Omental fat pad (tissue), 4 donors: ENCODE data around the gene DAZAP1. TPM values are rescaled to one million over a fixed set of nuclear protein-coding genes. Genes with fewer than 3 reads are reported as not detected.

Experiments
- ATAC-seq: fragments of 150-250 bp; one replicate; pipeline ENCODE4 v1.9.1; 2016; ENCODE audit warnings: mild to moderate bottlenecking, moderate library complexity; ENCODE audit not compliant: low FRiP score
- DNase-seq: peaks from one replicate; pipeline ENCODE4 v3.0.0-alpha.2; 2019; ENCODE audit warnings: low spot score
- CTCF ChIP-seq, 3 donors: fragments of 450-650 bp; IDR thresholded peaks; one replicate each; pipeline ENCODE4 v1.5.1; 2016 to 2017; ENCODE audit warnings: antibody characterized with exemption in 3 of 3, mild to moderate bottlenecking in 3 of 3, moderate library complexity in 2 of 3
- total RNA-seq, 4 donors: library from RNA; depleted of rRNA; stranded (reverse); fragments of >200 nt; gene quantifications; one replicate each; pipeline ENCODE4 v1.1.0, GENCODE V29; 2016

Gene DAZAP1
- total RNA-seq, 4 donors from 2014 or later: 47.3 to 55.7 (median 51.1) TPM

- ATAC-seq (no peak), DNase-seq (no peak)
- TF ChIP-seq CTCF (IDR thresholded peaks at IDR 0.05): no peak
Observed at GRCh38 chr19:1455002-1455335, 47.6 kb downstream of the DAZAP1 start.

GRCh38 chr19:1455336-1456120 is 48.1 kb downstream of the DAZAP1 start:
- no peak for TF ChIP-seq CTCF (IDR thresholded peaks at IDR 0.05)
- ATAC-seq (no peak), DNase-seq (no peak)

- TF ChIP-seq CTCF (IDR thresholded peaks at IDR 0.05): no peak
- ATAC-seq (no peak), DNase-seq (no peak)
Observed at GRCh38 chr19:1456121-1456900, 48.9 kb downstream of the DAZAP1 start.

GRCh38 chr19:1457031-1457739 is 49.8 kb downstream of the DAZAP1 start:
- DNase-seq (no peak), ATAC-seq (no peak)
- TF ChIP-seq CTCF (IDR thresholded peaks at IDR 0.05): no peak

- DNase-seq (no peak), ATAC-seq (no peak)
- TF ChIP-seq CTCF (IDR thresholded peaks at IDR 0.05): no peak
Observed at GRCh38 chr19:1457892-1458291, 50.5 kb downstream of the DAZAP1 start.

- no peak for DNase-seq
- no peak for ATAC-seq
- no peak for TF ChIP-seq CTCF (IDR thresholded peaks at IDR 0.05)
Observed at GRCh38 chr19:1459479-1459878, 52.1 kb downstream of the DAZAP1 start.
